CD4-positive, alpha-beta T cell treated with Interleukin-4 for 1 hour (primary cell): Measurements from ENCODE around the gene CHCHD2.
"Not testable (repeated sequence)": the region's sequence is repeated elsewhere in the genome, so short reads cannot be mapped to it uniquely, and the experiment has no call there.

ENCODE experiments used
- DNase-seq, 2 donors: peaks; one replicate each; pipeline ENCODE4 v3.0.0-alpha.2; 2020 to 2022

CHCHD2 gene, protein sequence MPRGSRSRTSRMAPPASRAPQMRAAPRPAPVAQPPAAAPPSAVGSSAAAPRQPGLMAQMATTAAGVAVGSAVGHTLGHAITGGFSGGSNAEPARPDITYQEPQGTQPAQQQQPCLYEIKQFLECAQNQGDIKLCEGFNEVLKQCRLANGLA

DNA sequence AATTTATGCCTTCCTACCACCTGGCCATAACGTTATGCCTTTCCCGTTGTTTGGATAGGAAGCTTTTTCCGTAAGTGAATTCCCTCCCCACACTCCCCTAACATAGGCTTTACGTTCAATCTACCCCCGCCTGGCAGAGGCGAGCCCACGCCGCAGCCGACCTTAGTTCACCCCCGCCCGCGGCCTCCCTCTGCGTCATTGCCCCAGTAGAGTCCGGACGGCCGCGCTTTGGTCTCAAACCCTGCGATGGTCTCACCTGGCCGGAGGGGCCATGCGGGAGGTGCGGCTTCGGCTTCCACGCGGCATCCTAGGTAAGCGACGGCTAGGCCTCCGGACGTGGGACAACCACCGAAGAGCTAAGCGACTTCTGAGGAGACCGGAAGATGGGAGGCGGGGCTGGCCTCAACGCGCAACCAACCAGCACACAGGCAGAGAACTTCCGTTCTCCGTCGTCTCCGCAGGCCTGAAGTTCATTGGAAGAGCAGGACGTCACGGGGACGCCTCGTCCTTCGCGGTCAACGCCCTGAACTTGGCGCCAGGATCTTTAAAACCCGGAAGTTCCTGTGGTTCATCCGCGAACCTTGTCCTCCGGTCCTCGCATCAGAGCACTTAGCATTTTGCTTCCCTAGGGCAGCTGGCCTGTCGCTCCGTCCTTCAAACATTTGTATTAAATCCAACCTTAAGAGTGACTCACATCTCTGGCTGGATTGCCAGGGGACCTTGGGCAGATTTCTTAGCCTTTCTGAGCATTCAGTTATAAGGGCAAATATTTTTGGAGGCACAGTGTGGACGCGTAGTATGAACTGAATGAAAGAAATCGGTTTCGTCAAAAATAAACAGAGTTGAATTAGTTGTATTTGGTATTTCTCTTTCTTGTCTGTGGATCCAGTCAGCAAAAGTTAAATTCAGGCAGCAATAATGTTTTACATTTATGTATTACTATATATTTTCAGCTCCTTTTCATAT, at the start of gene CHCHD2:
Gene CHCHD2, minus strand, starts transcription at position 369 of the 966 bp plus-strand sequence. Its CDS starts 63 bp downstream, at position 306.
- peak; percentile 96 to 98 for DNase-seq

DNA sequence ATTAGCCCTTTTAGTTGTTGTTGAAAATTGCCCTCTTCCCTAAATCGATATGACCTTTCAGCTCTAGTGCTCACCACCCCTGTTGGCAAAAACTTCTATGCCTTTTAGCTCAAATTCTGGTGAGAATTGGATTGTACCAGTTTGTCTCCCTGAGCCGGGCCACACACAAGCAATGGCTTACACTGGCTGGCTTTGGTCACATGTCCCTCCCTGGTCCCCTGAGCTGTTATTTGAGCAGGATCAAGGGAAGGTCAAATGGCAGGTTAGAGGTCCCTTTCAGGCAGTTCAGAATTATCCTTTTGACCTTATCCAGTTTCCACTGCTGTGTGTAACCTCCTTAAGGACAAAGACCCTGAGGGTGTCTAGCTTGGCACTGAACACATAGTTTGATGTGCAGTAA, 24.8 kb upstream of the CHCHD2 start:
- DNase-seq, result not testable (repeated sequence)

DNA sequence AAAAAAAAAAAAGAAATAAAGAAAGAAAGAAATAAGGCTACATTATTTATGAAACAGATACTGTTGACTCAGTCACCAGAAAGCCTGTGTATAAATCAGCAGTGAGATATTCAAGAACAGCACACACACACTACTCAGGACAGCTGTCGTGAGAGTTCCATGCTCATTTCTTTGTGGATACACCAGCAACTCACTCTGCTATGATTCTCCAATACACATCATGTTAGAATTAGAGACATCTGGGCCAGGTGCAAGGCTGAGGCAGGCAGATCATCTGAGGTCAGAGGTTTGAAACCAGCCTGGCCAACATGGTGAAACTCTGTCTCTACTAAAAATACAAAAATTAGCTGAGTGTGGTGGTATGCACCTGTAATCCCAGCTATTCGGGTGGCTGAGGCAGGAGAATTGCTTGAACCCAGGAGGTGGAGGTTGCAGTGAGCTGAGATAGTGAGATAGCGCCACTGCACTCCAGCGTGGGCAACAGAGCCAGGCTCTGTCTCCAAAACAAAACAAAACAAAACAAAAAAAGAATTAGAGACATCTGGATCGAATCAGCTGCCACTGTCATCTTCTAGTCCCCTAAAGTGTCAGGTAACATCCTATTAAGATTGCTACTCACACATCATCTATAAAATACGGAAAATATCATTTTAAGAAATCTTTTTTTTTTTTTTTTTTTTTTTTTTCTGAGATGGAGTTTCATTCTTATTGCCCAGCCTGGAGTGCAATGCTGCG, 21.1 kb upstream of the CHCHD2 start:
- no peak for DNase-seq

DNA sequence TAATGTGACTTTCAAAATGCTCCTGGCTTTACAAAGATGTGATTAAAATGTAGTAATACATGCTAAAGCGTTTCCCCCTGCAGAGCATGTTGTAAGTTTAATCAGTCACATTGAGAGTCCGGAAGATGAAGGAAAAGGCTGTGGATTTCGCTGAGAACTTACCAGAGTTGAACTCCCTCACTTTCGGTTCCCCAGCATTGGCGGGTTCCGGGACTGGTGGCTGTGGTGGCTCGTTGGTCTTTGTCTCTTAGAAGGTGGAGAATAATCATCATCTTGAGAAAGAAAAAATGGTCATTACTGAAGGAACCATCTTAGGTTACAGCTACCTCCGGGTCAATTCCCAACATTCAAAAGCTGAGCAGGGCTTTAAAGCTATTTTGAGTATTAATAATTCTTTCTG, 19.6 kb upstream of the CHCHD2 start:
- no peak for DNase-seq

DNA sequence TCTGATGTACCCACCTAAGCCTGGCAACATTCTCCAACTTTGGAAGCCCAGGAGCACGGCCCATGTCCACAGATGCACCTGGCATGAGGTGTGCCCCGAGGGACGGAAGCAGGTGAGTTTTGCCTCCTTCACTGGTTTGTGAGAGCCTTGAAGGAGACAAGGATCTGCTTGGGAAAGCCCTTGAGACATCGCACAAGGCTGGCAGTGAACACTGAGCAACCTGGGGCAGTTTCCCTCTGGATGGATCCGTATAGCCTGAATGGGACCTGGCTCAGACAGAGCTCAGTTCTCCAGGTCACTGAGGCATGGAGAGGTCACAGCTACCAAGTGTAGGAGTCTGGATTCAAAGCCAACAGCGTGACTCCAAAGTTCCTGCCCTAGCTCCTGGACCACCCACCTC, 18.7 kb upstream of the CHCHD2 start:
- no peak for DNase-seq

DNA sequence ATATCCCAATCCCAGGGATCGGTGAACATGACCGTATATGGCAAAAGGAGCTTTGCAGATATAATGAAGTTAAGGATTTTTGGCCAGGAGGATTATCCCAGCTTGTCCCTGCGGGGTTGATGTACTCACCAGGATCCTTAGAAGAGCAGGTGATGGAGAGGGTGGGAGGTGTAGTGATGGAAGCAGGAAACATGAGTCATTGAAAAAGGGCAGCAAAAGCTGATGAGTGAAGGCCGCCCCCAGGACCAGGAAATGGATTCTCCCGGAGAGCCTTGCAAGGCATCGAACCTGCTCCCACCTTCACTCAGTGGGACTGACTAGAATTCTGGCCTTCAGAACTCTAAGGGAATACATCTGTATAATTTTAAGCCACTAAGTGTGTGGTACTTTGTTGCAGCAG, 15.2 kb upstream of the CHCHD2 start:
- DNase-seq, result no peak

DNA sequence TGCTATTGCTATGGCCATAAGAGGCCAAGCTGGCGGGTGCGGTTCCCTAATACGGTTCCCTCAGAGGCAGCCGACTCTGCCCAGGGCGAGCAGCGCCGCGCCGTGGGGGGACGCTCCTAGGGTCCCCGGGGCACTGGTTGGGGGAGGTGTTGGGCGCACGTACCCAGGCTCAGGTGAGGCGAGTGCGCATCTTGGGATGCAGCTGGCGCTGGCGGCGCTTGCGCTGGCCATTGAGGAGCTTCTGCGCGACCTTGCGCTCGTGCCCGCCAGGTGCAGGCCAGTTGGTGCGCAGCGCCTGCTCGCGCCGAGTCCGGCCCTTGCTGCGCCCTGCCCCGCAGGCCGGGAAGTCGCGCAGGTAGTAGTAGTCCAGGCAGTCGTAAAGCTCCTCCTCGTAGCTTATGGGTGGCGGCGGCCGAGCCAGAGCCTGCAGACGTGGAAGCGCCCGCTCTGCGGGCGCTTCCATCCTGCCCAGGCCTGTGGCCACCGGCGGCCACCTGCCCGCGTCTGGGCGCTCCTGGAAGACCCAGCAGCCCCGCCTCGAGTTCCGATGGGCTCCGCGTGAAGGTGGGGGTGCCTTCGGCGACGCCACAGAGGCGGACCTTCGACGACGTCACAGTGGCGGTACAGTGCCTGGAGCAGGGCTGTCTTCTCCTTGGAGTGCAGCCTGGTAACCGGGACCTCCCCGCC, 9.7 kb upstream of the CHCHD2 start, which contains the start of gene NUPR2:
Gene NUPR2, minus strand, starts transcription at position 566 of the 687 bp plus-strand sequence. Its CDS starts 103 bp downstream, at position 463.
- DNase-seq, result no peak

DNA sequence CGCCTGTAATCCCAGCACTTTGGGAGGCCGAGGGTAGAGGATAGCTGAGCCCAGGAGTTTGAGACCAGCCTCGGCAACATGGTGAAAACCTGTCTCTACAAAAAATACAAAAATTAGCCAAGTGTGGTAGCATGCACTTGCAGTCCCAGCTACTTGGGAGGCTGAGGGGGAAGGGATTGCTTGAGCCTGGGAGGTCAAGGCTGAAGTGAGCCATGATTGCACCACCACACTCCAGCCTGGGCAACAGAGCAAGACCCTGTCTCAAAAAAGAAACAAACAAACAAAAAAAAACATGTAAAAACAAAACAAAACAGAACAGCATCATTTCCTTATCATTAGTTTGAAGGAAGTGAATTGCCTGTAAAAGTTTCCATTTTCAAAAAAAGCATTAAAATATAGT, 6.0 kb upstream of the CHCHD2 start:
- not testable (repeated sequence) for DNase-seq

DNA sequence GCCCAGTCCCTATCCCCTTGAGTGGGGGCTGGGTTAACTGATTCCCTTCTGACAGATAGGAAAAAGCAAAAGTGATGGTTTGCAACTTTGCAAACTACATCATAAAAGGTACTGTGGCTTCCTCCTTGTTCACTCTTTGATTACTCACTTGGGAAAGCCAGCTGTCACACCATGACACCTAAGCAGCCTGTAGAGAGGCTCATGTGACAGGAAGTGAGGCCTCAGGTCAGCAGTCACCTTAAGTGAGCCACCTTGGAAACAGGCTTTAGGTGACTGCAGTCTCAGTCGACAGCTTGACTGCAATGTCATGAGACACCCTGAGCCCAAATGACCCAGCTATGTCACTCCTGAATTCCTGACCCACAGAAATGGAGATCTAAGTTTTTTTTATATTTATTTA, 4.3 kb upstream of the CHCHD2 start:
- DNase-seq, result no peak

DNA sequence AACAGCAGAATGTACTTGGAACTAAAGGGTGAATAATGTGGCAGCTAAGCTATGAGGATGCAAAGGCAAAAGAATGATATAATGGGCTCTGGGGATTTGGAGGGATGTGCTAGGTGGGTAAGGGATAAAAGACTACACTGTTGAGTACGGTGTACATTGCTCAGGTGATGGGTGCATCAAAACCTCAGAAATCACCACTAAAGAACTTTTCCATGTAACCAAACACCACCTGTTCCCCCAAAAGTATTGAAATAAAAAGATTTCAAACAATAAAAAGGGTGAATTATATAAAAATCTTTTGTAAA, 1.6 kb upstream of the CHCHD2 start:
- DNase-seq, result no peak

DNA sequence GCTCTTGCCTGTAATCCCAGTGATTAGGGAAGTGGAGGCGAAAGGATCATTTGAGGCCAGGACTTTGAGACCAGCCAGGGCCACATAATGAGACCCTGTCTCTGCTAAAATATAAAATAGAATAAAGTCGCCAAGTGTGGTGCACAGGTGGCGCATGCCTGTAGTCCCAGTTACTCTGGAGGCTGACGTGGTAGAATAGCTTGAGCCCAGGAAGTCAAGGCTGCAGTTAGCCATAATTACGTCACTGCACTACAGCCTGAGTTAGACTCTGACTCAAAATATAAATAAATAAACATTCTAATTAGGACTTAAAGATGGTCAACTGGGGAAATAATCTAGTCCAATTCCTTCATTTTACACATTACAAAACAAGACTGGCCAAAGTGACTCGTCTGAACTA, 768 bp downstream of the CHCHD2 start:
- DNase-seq, result peak; percentile 46 to 54

DNA sequence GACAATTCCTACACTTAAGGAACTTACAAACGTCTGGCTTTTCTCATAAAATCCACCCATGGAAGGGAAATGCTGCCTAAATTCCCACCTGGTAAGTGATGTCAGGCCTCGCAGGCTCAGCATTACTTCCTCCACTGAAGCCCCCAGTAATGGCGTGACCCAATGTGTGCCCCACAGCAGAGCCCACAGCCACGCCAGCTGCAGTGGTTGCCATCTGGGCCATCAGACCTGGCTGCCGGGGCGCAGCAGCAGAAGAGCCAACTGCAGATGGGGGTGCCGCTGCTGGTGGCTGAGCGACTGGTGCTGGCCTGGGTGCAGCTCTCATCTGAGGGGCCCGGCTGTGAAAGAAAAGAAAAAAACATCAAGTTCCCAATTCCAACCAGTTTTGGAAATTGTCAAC, 2.1 kb downstream of the CHCHD2 start:
- DNase-seq, result not testable (repeated sequence)

DNA sequence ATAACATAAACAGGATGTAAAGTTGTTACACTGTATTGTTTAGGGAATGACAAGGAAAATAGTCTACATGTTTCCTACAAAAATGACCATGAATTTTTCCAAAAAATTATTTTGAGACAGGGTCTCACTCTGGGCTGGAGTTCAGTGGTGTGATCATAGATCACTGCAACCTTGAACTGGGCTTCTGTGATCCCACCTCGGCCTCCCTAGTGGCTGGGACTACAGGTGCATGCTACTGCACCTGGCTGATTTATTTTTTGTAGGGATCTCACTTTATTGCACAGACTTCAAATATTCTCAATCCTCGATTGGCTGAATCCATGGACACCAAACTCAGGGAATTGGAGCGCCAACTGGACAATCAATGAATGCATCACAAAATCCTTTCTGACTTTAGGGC, 6.6 kb downstream of the CHCHD2 start:
- DNase-seq, result no peak

DNA sequence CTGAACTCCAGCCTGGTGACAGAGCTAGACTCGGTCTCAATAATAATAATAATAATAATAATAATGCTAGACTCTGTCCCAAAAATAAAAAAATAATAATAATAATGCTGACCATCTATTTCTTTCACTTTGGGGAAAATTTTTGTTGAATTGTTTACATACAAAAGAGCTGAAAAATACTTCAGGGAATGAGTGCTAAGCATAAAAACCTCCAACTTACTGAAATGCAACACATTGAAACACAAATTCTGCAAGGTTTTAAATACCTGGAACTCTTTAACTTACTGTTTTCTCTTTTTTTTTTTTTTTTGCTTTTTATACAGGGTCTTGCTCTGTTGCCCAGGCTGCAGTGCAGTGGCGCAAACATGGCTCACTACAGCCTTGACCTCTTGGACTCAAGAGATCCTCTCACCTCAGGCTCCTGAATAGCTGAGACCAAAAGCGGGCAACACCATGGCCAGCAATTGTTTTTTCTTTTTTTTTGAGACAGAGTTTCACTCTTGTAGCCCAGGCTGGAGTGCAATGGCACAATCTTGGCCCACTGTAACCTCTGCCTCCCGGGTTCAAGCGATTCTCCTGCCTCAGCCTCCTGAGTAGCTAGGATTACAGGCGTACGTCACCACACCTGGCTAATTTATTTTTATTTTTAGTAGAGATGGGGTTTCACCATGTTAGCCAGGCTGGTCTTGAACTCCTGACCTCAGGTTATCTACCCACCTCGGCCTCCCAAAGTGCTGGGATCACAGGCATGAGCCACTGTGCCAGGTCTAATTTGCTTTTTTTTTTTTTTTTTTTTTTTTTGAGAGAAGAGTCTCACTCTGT, 7.9 kb downstream of the CHCHD2 start:
- not testable (repeated sequence) for DNase-seq

DNA sequence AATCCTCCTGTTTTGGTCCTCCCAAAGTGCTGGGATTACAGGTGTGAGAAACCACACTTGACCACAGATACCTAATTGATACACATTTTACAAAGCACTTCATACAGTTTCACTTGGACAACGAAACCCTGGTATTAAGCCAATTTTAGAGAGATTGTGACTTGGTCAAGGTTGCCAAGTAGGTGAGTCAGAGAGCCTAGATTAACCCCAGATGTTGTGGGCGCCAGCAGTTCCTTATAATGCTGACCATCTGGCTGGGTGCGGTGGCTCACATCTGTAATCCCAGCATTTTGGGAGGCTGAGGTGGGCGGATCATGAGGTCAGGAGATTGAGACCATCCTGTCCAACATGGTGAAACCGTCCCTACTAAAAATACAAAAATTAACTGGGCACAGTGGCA, 8.6 kb downstream of the CHCHD2 start:
- DNase-seq, result no peak

DNA sequence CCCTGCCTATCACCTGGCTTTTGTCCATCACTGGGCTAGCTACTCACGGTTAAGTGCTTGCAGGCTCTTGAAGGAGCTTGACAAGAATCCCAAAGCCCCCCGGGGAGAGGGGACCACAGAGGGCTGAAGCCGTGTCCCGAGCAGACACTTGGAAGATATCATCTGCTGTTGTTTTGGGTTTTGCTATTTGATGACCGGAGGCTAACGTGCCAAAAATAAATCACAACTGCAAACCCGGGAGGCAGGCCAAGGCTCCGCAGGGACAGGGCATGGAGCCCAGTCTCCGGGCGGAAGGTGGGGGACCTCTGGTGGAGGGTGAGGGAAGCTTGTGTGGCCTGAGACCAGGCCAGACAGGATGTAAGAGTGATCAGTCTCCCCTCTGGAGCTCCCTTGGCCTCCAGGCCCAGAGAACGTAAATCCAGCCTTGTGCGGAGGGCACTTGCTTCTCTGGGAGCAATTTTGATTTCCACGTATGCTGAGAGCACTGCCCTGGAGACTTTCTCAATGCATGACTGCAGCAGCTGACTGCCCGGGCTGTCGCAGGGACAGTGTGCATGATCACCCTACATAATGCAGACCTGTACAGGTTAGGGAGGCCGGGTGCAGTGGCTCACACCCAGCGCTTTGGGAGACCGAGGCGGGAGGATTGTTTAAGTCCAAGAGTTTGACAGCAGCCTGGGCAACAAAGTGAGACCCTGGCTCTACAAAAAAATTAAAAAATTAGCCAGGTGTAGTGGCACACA, 13.3 kb downstream of the CHCHD2 start, which contains the start of gene PHKG1:
Gene PHKG1, minus strand, starts transcription at position 164 of the 743 bp plus-strand sequence. CDS start 4,011 bp downstream, outside the sequence.
- DNase-seq, result no peak

DNA sequence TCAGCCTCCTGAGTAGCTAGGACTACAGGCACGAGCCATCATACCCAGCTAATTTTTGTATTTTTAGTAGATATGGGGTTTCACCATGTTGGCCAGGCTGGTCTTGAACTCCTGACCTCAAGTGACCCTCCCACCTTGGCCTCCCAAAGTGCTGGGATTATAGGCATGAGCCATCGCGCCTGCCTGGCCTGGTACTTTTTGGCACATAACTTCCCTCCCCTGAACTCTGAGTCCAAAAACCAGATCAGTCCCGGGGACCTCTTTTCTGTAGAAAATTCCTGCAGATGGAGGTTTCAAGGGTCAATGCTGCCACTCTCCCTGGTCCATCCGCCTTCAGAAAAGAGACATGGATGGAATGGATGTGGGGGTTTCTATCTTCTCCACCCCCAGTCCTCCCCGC, 13.9 kb downstream of the CHCHD2 start:
- not testable (repeated sequence) for DNase-seq

DNA sequence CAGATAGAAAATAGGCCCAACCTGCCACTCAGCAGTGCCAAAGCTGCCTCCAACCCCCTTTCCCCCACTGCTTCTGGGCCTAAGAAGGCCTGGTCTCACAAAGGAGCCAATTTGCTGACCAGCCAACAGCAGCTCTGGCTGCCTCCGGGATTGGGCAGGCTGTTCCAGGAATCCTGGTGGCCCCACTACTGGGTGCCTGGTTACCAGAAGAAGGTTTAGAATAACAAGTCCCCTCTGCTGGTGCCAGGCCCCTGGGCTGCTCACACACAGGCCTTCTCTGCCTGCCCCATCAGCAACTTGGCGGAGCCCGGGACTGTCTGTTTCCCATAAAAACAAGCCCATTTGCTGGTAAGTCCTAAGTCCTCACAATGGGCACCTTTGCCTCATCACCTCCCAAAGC, 14.7 kb downstream of the CHCHD2 start:
- DNase-seq, result no peak

DNA sequence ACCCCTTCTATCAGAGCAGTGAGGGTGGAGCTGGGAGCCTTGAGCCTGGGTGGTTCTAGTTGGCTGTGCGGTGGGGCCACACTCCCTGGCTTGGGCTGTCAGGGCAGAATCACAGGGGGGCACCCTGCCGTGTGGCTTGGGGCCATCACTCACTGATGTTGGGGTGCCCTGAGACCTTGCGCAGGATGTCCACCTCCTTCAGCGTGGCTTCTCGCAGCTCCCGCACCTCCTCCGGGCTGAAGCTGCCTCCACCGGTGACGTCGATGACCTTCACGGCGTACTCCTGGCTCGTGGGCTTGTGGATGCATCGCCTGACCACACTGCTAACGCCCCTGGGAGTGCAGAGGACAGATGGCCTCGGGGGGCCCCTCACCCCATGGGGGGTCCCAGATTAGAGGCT, 18.8 kb downstream of the CHCHD2 start:
- DNase-seq, result no peak

DNA sequence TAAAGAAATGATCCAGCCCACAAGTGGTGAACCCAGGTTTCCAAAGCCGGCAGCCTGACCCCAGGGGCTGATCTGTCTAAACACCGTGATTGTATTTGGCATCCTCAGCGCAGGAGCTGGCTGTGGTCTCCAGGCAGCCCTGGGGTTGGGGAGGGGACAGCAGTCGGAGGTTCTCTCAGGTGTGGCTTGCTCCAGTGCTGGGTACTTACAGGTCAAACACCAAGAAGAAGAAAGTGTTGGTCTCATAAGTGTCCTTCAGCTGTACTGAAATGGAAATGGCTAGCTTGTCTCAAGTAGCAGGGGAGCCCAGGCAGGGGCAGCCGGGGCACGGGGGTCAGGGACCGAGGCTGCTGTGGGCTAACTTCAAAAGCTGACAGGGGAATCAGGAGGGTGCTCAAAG, 19.5 kb downstream of the CHCHD2 start:
- no peak for DNase-seq

DNA sequence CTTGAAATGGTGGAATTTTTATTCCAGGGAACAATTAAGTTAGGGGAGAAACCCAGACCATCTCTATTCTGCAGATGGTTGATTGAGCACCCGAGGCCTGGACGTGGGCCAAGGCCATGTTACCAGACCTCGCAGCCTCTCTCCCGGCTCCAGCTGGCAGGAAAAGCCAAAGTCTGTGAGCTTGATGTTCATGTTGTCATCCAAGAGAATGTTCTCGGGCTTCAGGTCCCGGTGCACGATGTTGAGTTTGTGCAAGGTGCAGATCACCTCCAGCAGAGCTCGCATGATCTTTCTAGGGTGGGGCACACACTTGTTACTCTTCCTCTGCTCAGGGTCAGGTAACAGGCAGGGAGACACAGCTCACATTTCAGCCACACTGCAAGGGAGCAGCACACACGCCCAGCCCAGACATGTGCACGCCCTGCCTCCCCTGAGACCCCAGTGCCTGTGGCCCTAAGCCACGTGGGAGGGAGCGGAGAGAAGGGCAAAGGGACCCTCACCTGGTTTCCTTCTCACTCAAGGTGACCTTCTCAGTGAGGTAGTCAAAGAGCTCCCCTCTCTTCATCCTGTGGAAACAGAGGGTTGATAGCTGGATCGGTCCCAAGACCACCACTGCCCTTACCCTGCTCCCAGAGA, 23.0 kb downstream of the CHCHD2 start:
- no peak for DNase-seq
